H9 (cell line): ENCODE data around the gene DENND1A. TPM values are rescaled to one million over a fixed set of nuclear protein-coding genes. Genes with fewer than 3 reads are reported as not detected.

Experiments
- DNase-seq: peaks from one replicate; pipeline ENCODE4 v3.0.0-alpha.2; 2017
- H2AFZ ChIP-seq: one replicate; pipeline ENCODE4 v1.6.1; 2013; ENCODE audit warnings: mild to moderate bottlenecking, low read length, control low read depth, moderate library complexity
- H2AK5ac ChIP-seq: 2 replicates; pipeline ENCODE4 v1.6.1; 2013; ENCODE audit warnings: low read length, control low read depth, mixed read lengths; ENCODE audit not compliant: insufficient read length
- H2BK120ac ChIP-seq: one replicate; pipeline ENCODE4 v1.6.1; 2013; ENCODE audit warnings: low read depth, mild to moderate bottlenecking, low read length, control low read depth, inconsistent platforms; ENCODE audit not compliant: poor library complexity, severe bottlenecking
- H2BK12ac ChIP-seq: 2 replicates; pipeline ENCODE4 v1.6.1; 2013; ENCODE audit warnings: low read length, control low read depth, mixed read lengths, low read depth; ENCODE audit not compliant: insufficient read length
- H2BK15ac ChIP-seq: 2 replicates; pipeline ENCODE4 v1.6.1; 2013; ENCODE audit warnings: low read depth, low read length, control low read depth
- H2BK20ac ChIP-seq: one replicate; pipeline ENCODE4 v1.6.1; 2013; ENCODE audit warnings: low read depth, mild to moderate bottlenecking, low read length, control low read depth, inconsistent platforms; ENCODE audit not compliant: poor library complexity, severe bottlenecking
- H2BK5ac ChIP-seq: 2 replicates; pipeline ENCODE4 v1.6.1; 2013; ENCODE audit warnings: low read length, control low read depth, mixed read lengths; ENCODE audit not compliant: insufficient read length
- H3K14ac ChIP-seq: 2 replicates; pipeline ENCODE4 v1.6.1; 2013; ENCODE audit warnings: low read length, control low read depth; ENCODE audit not compliant: insufficient read depth
- H3K18ac ChIP-seq: 2 replicates; pipeline ENCODE4 v1.6.1; 2013; ENCODE audit warnings: low read depth, mild to moderate bottlenecking, mixed read lengths, low read length, control low read depth; ENCODE audit not compliant: insufficient read length
- H3K23ac ChIP-seq: 2 replicates; pipeline ENCODE4 v1.6.1; 2013; ENCODE audit warnings: low read length, control low read depth, mixed read lengths, low read depth; ENCODE audit not compliant: insufficient read length
- H3K23me2 ChIP-seq: 2 replicates; pipeline ENCODE4 v1.6.1; 2013; ENCODE audit warnings: low read depth, mild to moderate bottlenecking, mixed read lengths, low read length, control low read depth; ENCODE audit not compliant: insufficient read length, poor library complexity, severe bottlenecking
- H3K27ac ChIP-seq: 2 replicates; pipeline ENCODE4 v1.5.1; 2013; ENCODE audit warnings: low read length, control low read depth, mixed read lengths, low read depth; ENCODE audit not compliant: insufficient read length
- H3K27me3 ChIP-seq: 2 replicates; pipeline ENCODE4 v1.6.1; 2013; ENCODE audit warnings: low read length, control low read depth, inconsistent platforms; ENCODE audit not compliant: insufficient read depth
- H3K4ac ChIP-seq: 2 replicates; pipeline ENCODE4 v1.6.1; 2013; ENCODE audit warnings: low read depth, mild to moderate bottlenecking, control low read depth, inconsistent platforms, low read length, moderate library complexity
- H3K4me1 ChIP-seq: 2 replicates; pipeline ENCODE4 v1.6.1; 2013; ENCODE audit warnings: low read length, control low read depth, inconsistent platforms; ENCODE audit not compliant: insufficient read depth
- H3K4me2 ChIP-seq: 2 replicates; pipeline ENCODE4 v1.6.1; 2013; ENCODE audit warnings: low read length, control low read depth, mixed read lengths; ENCODE audit not compliant: insufficient read length, insufficient read depth
- H3K56ac ChIP-seq: 2 replicates; pipeline ENCODE4 v1.6.1; 2013; ENCODE audit warnings: low read depth, mild to moderate bottlenecking, mixed read lengths, low read length, control low read depth; ENCODE audit not compliant: insufficient read length
- H3K79me1 ChIP-seq: 2 replicates; pipeline ENCODE4 v1.6.1; 2013; ENCODE audit warnings: low read depth, mild to moderate bottlenecking, moderate library complexity, low read length, control low read depth, inconsistent platforms; ENCODE audit not compliant: insufficient read depth, poor library complexity, severe bottlenecking
- H3K79me2 ChIP-seq: 2 replicates; pipeline ENCODE4 v1.6.1; 2013; ENCODE audit warnings: low read length, control low read depth, inconsistent platforms; ENCODE audit not compliant: insufficient read depth
- H3K9ac ChIP-seq: 2 replicates; pipeline ENCODE4 v1.6.1; 2013; ENCODE audit warnings: low read length, control low read depth, mixed read lengths; ENCODE audit not compliant: insufficient read length; ENCODE audit errors: extremely low read depth
- H3K9me3 ChIP-seq: one replicate; pipeline ENCODE4 v1.6.1; 2013; ENCODE audit warnings: low read depth, low read length, inconsistent platforms; ENCODE audit not compliant: control insufficient read depth
- H3T11ph ChIP-seq: one replicate; pipeline ENCODE4 v1.6.1; 2013; ENCODE audit warnings: mild to moderate bottlenecking, low read length, control low read depth, inconsistent platforms
- H4K20me1 ChIP-seq: one replicate; pipeline ENCODE4 v1.6.1; 2013; ENCODE audit not compliant: control insufficient read depth, insufficient read length, insufficient read depth
- H4K5ac ChIP-seq: 2 replicates; pipeline ENCODE4 v1.6.1; 2013; ENCODE audit warnings: low read depth, mild to moderate bottlenecking, mixed read lengths, low read length, control low read depth; ENCODE audit not compliant: insufficient read length
- H4K8ac ChIP-seq: replicated peaks from 2 replicates; pipeline ENCODE4 v1.6.1; 2013; ENCODE audit warnings: low read length, control low read depth, mixed read lengths, low read depth; ENCODE audit not compliant: insufficient read length
- H4K91ac ChIP-seq: 2 replicates; pipeline ENCODE4 v1.6.1; 2013; ENCODE audit warnings: low read depth, mild to moderate bottlenecking, moderate library complexity, mixed read lengths, low read length, control low read depth; ENCODE audit not compliant: insufficient read length
- H3K27ac Mint-ChIP-seq, 3 experiments: 2 replicates in 2 of 3; 3 replicates in 1 of 3; pipeline ENCODE4 v1.8.0; 2020 to 2021; ENCODE audit warnings: mixed read lengths in 3 of 3, mild to moderate bottlenecking in 1 of 3, moderate library complexity in 1 of 3
- H3K27me3 Mint-ChIP-seq: 2 replicates; pipeline ENCODE4 v1.8.0; 2021; ENCODE audit warnings: low read depth, mild to moderate bottlenecking, moderate library complexity, mixed read lengths
- H3K36me3 Mint-ChIP-seq, 3 experiments: 2 replicates in 2 of 3; 3 replicates in 1 of 3; pipeline ENCODE4 v1.8.0; 2020 to 2021; ENCODE audit warnings: low read depth in 3 of 3, mixed read lengths in 3 of 3; ENCODE audit not compliant: insufficient read depth in 1 of 3
- H3K4me1 Mint-ChIP-seq, 2 experiments: 2 replicates each; pipeline ENCODE4 v1.8.0; 2020; ENCODE audit warnings: mixed read lengths in 2 of 2
- H3K4me3 Mint-ChIP-seq, 2 experiments: 2 replicates in 1 of 2; 3 replicates in 1 of 2; pipeline ENCODE4 v1.8.0; 2020 to 2021; ENCODE audit warnings: mild to moderate bottlenecking in 2 of 2, mixed read lengths in 2 of 2, moderate library complexity in 1 of 2
- H3K9me3 Mint-ChIP-seq, 2 experiments: 2 replicates in 1 of 2; 3 replicates in 1 of 2; pipeline ENCODE4 v1.8.0; 2020; ENCODE audit warnings: mild to moderate bottlenecking in 2 of 2, mixed read lengths in 2 of 2, moderate library complexity in 1 of 2
- CTCF ChIP-seq: fragments of 200-600 bp; sonication (generic); conservative IDR thresholded peaks from 3 replicates; pipeline ENCODE4 v1.8.0; 2021; ENCODE audit warnings: antibody characterized with exemption, mild to moderate bottlenecking
- WGBS: extraction: QIAGEN DNeasy Blood & Tissue Kit; methylation state at CpG from one replicate; pipeline ENCODE4 v1.1.7; 2013; ENCODE audit warnings: missing lambda C conversion rate, low lambda C conversion rate, mixed read lengths; ENCODE audit not compliant: insufficient read length; ENCODE audit errors: extremely low coverage; 5-methylcytosine and 5-hydroxymethylcytosine counted together
- total RNA-seq: library from RNA; stranded (reverse); gene quantifications from 2 replicates; pipeline ENCODE4 v1.2.1, GENCODE V29; 2021

The DENND1A gene
- total RNA-seq, 1 experiment from 2014 or later = 20.4 TPM

- no peaks in the 10 kb centered on the region for H3K79me2 ChIP-seq
- H2AK5ac ChIP-seq = no peak overlapping the region
- H3K4me3 Mint-ChIP-seq = no peak overlapping the region
- no peak overlapping the region for H3K23ac ChIP-seq
- H3K36me3 Mint-ChIP-seq = no peaks in the 10 kb centered on the region
- H3K9me3 ChIP-seq = no peaks in the 10 kb centered on the region
- H4K20me1 ChIP-seq = no peaks in the 10 kb centered on the region
- H3K4me1 ChIP-seq = no peaks in the 10 kb centered on the region
- H3K18ac ChIP-seq = no peak overlapping the region
- TF ChIP-seq CTCF = no peak
- H2BK12ac ChIP-seq = no peak overlapping the region
- no peak overlapping the region for H2BK15ac ChIP-seq
- H3T11ph ChIP-seq = no peak overlapping the region
- peaks cover 0 to under 1% of the 10 kb centered on the region in 2 experiments; a peak in 3 of 4 replicates for H3K4me1 Mint-ChIP-seq
- H3K56ac ChIP-seq = no peak overlapping the region
- H3K9ac ChIP-seq = no peak overlapping the region
- no peaks in the 10 kb centered on the region for H3K27me3 ChIP-seq
- H3K27ac ChIP-seq = no peak overlapping the region
- no peak overlapping the region for H3K14ac ChIP-seq
- DNase-seq = no peak
- no peak overlapping the region for H4K5ac ChIP-seq
- no peak overlapping the region for H4K91ac ChIP-seq
- H3K23me2 ChIP-seq = no peaks in the 10 kb centered on the region
- no peaks in the 10 kb centered on the region for H3K9me3 Mint-ChIP-seq
- no peaks in the 10 kb centered on the region for H3K79me1 ChIP-seq
- H3K4ac ChIP-seq = no peak overlapping the region
- no peak overlapping the region for H2AFZ ChIP-seq
- no peak overlapping the region for H2BK120ac ChIP-seq
- no peak overlapping the region for H3K4me2 ChIP-seq
- no peak overlapping the region for H3K27ac Mint-ChIP-seq
- no peak overlapping the region for H2BK5ac ChIP-seq
- no peak overlapping the region for H4K8ac ChIP-seq
- H2BK20ac ChIP-seq = no peak overlapping the region
- no CpG with 5 or more reads among the region's 1 CpG for WGBS
- H3K27me3 Mint-ChIP-seq = peaks cover 1% of the 10 kb centered on the region; the same call in 1 of the 2 replicates
These were observed 432.1 kb downstream of the DENND1A start for GRCh38 chr9:123497830-123498229.
